ENCODE measurements around the gene RIOK1. TPM values are rescaled to one million over a fixed set of nuclear protein-coding genes. Genes with fewer than 3 reads are reported as not detected.

RIOK1 gene
- total RNA-seq, 4 donors from 2014 or later: 5.5 to 19.0 (median 10.1) TPM

GRCh38 chr6:7413151-7413823 lies 23.7 kb downstream of the RIOK1 start:
- Histone ChIP-seq H3K36me3 (peaks cover 0 to 69% (median 0%) of the 10 kb centered on the region in 3 donors), H3K27me3 (no peaks in the 10 kb centered on the region), H3K9me3 (no peaks in the 10 kb centered on the region), H3K27ac (peak overlapping the region in 2 of 4 donors; percentile 41), H3K4me1 (peaks cover 0 to 9% (median 0%) of the 10 kb centered on the region in 4 donors), H3K4me3 (no peak overlapping the region)
- DNase-seq: no peak
- no peak for TF ChIP-seq CTCF (IDR thresholded peaks at IDR 0.05)
- TF ChIP-seq POLR2A (IDR thresholded peaks at IDR 0.05): no peak

- no peak overlapping the region for H3K4me3 ChIP-seq
- H3K27me3 ChIP-seq: no peaks in the 10 kb centered on the region
- TF ChIP-seq CTCF (IDR thresholded peaks at IDR 0.05): no peak
- H3K9me3 ChIP-seq: no peaks in the 10 kb centered on the region
- DNase-seq: no peak
- peaks cover 0 to 9% (median 0%) of the 10 kb centered on the region in 4 donors for H3K4me1 ChIP-seq
- peaks cover 0 to 68% (median 0%) of the 10 kb centered on the region in 3 donors for H3K36me3 ChIP-seq
- no peak overlapping the region for H3K27ac ChIP-seq
Observed at GRCh38 chr6:7414811-7415210, 25.2 kb downstream of the RIOK1 start.

- Histone ChIP-seq H3K36me3 (peaks cover 0 to 43% (median 0%) of the 10 kb centered on the region in 3 donors), H3K4me3 (no peak overlapping the region), H3K27me3 (no peaks in the 10 kb centered on the region), H3K9me3 (no peaks in the 10 kb centered on the region), H3K4me1 (peaks cover 0 to 9% (median 0%) of the 10 kb centered on the region in 4 donors), H3K27ac (no peak overlapping the region)
- no peak for DNase-seq
- TF ChIP-seq POLR2A (IDR thresholded peaks at IDR 0.05) (no peak), CTCF (IDR thresholded peaks at IDR 0.05) (no peak)
Observed at GRCh38 chr6:7417684-7418083, 28.1 kb downstream of the RIOK1 start.

- no peaks in the 10 kb centered on the region for H3K9me3 ChIP-seq
- H3K27ac ChIP-seq: no peak overlapping the region
- H3K4me3 ChIP-seq: no peak overlapping the region
- peaks cover 0 to 9% (median 0%) of the 10 kb centered on the region in 4 donors for H3K4me1 ChIP-seq
- DNase-seq: no peak
- TF ChIP-seq POLR2A (IDR thresholded peaks at IDR 0.05): no peak
- no peak for TF ChIP-seq CTCF (IDR thresholded peaks at IDR 0.05)
- H3K36me3 ChIP-seq: peaks cover 0 to 43% (median 0%) of the 10 kb centered on the region in 3 donors
- no peaks in the 10 kb centered on the region for H3K27me3 ChIP-seq
Observed at GRCh38 chr6:7418238-7418905, 28.8 kb downstream of the RIOK1 start.

- TF ChIP-seq POLR2A (IDR thresholded peaks at IDR 0.05) (no peak), CTCF (IDR thresholded peaks at IDR 0.05) (no peak)
Observed at GRCh38 chr6:7419065-7419464, 29.5 kb downstream of the RIOK1 start.

More at GRCh38 chr6:7419065-7419464, 29.5 kb downstream of the RIOK1 start:
- H3K27me3 ChIP-seq: no peaks in the 10 kb centered on the region
- no peak overlapping the region for H3K4me3 ChIP-seq
- no peak for DNase-seq
- peaks cover 0 to 38% (median 0%) of the 10 kb centered on the region in 3 donors for H3K36me3 ChIP-seq
- H3K9me3 ChIP-seq: no peaks in the 10 kb centered on the region
- peaks cover 0 to 3% (median 0%) of the 10 kb centered on the region in 4 donors for H3K4me1 ChIP-seq
- H3K27ac ChIP-seq: no peak overlapping the region
